ENCODE data around the gene LYPD1. TPM values are rescaled to one million over a fixed set of nuclear protein-coding genes. Genes with fewer than 3 reads are reported as not detected.

Gene LYPD1
- total RNA-seq, 6 experiments from 2014 or later = 1.5 to 10.3 (median 9.3) TPM

DNA sequence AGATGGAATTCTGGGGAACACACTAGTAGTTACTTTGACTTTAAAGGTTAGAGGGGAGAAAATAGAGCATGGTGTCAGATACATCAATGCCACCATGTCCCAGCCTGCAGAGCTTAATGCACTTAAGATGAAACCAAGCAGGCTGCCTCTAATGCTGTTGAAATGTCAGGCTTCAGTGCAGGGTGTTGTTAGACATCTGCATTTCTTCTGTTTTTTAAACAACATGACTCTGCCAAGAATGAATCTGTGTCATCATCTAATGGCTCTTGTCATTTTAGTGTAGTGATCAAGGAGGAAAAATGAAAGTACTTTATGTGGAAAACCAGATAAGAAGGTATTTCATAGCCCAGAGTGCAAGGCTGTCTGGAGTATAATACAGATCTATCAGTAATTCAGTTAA lies 29.9 kb downstream of the LYPD1 start:
- Mint-ChIP-seq H3K4me3 (no peak overlapping the region), H3K27me3 (ENCODE audit: insufficient read depth) (no peaks in the 10 kb centered on the region), H3K27ac (no peak overlapping the region), H3K36me3 (ENCODE audit: low read depth) (no peaks in the 10 kb centered on the region), H3K4me1 (ENCODE audit: low read depth) (no peaks in the 10 kb centered on the region), H3K9me3 (no peaks in the 10 kb centered on the region)
- TF ChIP-seq, protein P1, sequence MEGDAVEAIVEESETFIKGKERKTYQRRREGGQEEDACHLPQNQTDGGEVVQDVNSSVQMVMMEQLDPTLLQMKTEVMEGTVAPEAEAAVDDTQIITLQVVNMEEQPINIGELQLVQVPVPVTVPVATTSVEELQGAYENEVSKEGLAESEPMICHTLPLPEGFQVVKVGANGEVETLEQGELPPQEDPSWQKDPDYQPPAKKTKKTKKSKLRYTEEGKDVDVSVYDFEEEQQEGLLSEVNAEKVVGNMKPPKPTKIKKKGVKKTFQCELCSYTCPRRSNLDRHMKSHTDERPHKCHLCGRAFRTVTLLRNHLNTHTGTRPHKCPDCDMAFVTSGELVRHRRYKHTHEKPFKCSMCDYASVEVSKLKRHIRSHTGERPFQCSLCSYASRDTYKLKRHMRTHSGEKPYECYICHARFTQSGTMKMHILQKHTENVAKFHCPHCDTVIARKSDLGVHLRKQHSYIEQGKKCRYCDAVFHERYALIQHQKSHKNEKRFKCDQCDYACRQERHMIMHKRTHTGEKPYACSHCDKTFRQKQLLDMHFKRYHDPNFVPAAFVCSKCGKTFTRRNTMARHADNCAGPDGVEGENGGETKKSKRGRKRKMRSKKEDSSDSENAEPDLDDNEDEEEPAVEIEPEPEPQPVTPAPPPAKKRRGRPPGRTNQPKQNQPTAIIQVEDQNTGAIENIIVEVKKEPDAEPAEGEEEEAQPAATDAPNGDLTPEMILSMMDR (IDR thresholded peaks at IDR 0.05) = no peak
- DNase-seq = no peak

DNA sequence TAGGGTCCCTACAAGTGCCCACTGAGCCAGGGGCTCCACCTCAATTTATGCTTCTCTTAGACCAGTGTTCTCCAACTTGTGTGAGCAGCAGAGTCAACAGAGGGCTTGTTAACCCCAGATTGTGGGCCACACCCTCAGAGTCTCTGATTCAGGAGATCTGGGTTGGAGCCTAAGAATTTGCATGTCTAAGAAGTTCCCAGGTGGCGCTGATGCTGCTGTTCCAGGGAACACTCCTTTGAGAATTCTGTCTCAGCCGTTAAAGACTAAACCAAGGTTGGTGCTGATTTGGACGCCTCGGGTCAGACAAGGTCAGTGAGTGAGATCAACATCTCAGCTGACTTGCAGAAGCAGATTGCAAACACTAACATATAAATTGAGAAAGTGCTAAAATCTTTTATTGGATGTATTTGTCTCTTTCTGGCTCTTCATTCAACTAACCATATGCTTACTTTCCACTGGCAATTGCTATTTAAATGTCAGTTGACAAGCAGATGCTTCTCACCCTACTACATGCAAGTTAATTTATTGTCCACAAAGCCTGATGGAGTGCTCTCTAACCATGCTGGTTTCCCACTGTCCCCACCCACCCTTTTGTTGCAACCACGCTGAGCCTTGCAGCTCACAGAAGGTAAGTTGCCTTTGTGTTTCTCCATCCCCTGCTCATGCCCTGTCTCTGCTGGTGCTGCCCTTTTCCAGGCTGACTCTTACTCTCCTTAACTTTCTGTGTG lies 31.5 kb downstream of the LYPD1 start:
- no peaks in the 10 kb centered on the region for H3K36me3 Mint-ChIP-seq (ENCODE audit: low read depth)
- no peak overlapping the region for H3K27ac Mint-ChIP-seq
- no peak for DNase-seq

GRCh38 chr2:132636346-132636745 lies 33.7 kb downstream of the LYPD1 start:
- Mint-ChIP-seq H3K4me3 (no peak overlapping the region), H3K4me1 (ENCODE audit: low read depth) (peaks cover 13% of the 10 kb centered on the region), H3K27ac (no peak overlapping the region), H3K27me3 (ENCODE audit: insufficient read depth) (no peaks in the 10 kb centered on the region), H3K36me3 (ENCODE audit: low read depth) (no peaks in the 10 kb centered on the region), H3K9me3 (no peaks in the 10 kb centered on the region)
- DNase-seq = no peak
- TF ChIP-seq, protein P1 (IDR thresholded peaks at IDR 0.05) = no peak

More for the DNA sequence above, 31.5 kb downstream of the LYPD1 start:
- H3K4me1 Mint-ChIP-seq (ENCODE audit: low read depth) = no peaks in the 10 kb centered on the region
- H3K9me3 Mint-ChIP-seq = no peaks in the 10 kb centered on the region
- TF ChIP-seq, protein P1 (IDR thresholded peaks at IDR 0.05) = no peak
- H3K27me3 Mint-ChIP-seq (ENCODE audit: insufficient read depth) = no peaks in the 10 kb centered on the region
- no peak overlapping the region for H3K4me3 Mint-ChIP-seq

GRCh38 chr2:132633635-132634034 lies 36.4 kb downstream of the LYPD1 start:
- H3K4me3 Mint-ChIP-seq = no peak overlapping the region
- no peaks in the 10 kb centered on the region for H3K9me3 Mint-ChIP-seq
- no peak for DNase-seq
- H3K4me1 Mint-ChIP-seq (ENCODE audit: low read depth) = peaks cover 26% of the 10 kb centered on the region
- no peaks in the 10 kb centered on the region for H3K36me3 Mint-ChIP-seq (ENCODE audit: low read depth)
- H3K27me3 Mint-ChIP-seq (ENCODE audit: insufficient read depth) = no peaks in the 10 kb centered on the region; the same call in 1 of the 2 replicates
- H3K27ac Mint-ChIP-seq = no peak overlapping the region
- TF ChIP-seq, protein P1 (IDR thresholded peaks at IDR 0.05) = no peak

DNA sequence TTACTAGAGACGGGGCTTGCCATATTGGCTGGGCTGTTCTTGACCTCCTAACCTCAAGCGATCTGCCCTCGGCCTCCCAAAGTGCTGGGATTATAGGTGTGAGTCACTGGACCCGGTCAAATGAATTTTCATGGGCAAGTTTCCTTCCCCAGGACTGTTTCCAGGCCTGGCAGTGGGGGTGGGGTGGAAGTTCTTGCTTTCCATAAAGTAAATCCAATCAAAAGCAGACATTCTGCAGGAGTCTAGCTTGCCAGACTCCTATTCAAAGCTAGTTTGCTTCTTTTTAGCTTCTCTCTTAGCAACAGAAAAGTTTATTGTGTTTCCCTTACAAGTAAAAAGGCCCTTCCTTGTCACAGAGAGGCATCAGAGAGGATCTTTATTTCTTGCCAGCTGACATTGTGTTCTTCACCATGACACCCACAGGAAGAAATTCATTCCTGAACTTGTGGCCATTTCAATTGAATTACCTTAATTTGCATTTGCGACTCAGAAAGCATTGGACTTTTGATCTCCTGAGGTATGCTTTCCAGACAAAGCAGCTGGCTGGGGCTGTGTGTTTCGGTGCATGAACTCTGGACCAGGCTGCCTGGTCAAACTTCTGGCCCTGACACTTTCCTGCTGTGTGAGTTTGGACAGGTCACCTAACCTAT lies 37.9 kb downstream of the LYPD1 start:
- Mint-ChIP-seq H3K27ac (peak overlapping the region; percentile 53), H3K4me3 (no peak overlapping the region), H3K27me3 (ENCODE audit: insufficient read depth) (no peaks in the 10 kb centered on the region; the same call in 1 of the 2 replicates), H3K4me1 (ENCODE audit: low read depth) (peaks cover 41% of the 10 kb centered on the region), H3K36me3 (ENCODE audit: low read depth) (no peaks in the 10 kb centered on the region), H3K9me3 (no peaks in the 10 kb centered on the region)
- DNase-seq = peak; percentile 10
- TF ChIP-seq, protein P1 (IDR thresholded peaks at IDR 0.05) = no peak

All from HFFc6 (cell line).